ENCODE data around the gene KRT6B.

GRCh38 chr12:52440821-52441319 lies 11.1 kb downstream of the KRT6B start:
- TF ChIP-seq JUNB (CRISPR knock-in tag; conservative IDR thresholded peaks at IDR 0.05) (no peak), CTCF (IDR thresholded peaks at IDR 0.05 in 2 of 3, conservative IDR thresholded peaks at IDR 0.05 in 1 of 3; ENCODE audit: insufficient read depth in 2 of 3, low read depth in 1 of 3, low read length in 3 of 3) (no peak), CHCHD3 (CRISPR knock-in tag; IDR thresholded peaks at IDR 0.05) (no peak), GABPA (tag; conservative IDR thresholded peaks at IDR 0.05; ENCODE audit: low read depth) (no peak), SMAD3 (CRISPR knock-in tag; conservative IDR thresholded peaks at IDR 0.05) (no peak)
